ENCODE results near the gene CELSR3.

CELSR3 gene

DNA sequence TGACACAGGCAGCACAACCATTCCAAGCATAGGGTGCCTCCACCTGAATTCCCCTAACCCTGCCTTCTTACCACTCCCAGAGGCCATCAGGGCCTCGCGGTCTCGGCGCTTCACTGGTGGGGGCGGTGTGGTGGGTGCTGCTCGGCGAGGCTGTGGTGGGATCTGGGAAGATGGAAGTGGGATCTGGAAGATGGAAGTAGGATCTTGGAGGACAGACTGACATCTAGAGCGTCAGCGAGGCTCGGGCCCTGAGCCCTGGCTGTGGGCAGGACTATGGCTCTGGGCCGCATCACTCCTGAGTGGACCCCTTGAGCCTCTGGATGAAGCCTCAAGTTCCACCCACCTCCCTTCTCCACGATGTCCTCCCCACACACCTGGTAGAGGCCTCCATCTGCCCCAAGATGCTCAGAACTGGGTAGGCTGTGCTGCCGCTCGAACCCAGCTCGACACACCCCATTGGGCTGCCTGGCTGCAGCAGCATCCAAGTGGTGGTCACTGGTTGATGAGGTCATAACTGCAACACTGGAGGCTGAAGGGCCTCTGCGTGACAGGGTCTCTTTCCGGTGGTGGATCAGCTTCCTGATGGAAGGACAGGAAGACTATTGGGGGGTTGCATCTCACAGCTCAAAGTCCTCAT is 19.4 kb upstream of the CELSR3 start:
- no peak for DNase-seq
- TF ChIP-seq CTCF (IDR thresholded peaks at IDR 0.05; ENCODE audit: low read depth, low read length, missing control alignments) = no peak
- H3K27ac ChIP-seq = no peak overlapping the region
- H3K36me3 ChIP-seq (replicated peaks) = peaks cover 26% of the 10 kb centered on the region
- in situ Hi-C loops (cut with HindIII; ENCODE audit: low pct_ligation_motif_present, low sequenced_read_pairs) = no loop called here
- no peak overlapping the region for H3K4me3 ChIP-seq (ENCODE audit: low read depth, low read length)
- H3K27me3 ChIP-seq (replicated peaks) = no peaks in the 10 kb centered on the region

DNA sequence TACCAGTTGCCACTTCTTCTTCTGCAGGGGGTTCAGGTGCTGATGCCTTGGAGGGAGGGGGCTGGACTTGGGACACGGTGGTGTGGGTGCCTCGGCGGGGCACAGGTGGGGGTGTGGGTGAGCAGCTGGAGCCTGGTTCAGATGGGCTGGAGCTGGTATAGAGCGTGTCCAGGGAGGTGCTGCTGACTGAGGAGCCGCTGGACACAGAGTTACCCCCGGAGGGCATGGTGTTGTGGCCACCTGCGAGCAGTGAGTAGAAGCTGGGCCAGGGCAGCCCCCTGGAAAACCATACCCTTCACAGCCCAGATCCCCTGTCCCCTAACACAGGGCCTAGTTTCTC is 18.8 kb upstream of the CELSR3 start:
- in situ Hi-C loops (cut with HindIII; ENCODE audit: low pct_ligation_motif_present, low sequenced_read_pairs) = no loop called here
- Histone ChIP-seq H3K27me3 (replicated peaks) (no peaks in the 10 kb centered on the region), H3K4me3 (ENCODE audit: low read depth, low read length) (no peak overlapping the region), H3K36me3 (replicated peaks) (peaks cover 26% of the 10 kb centered on the region), H3K27ac (no peak overlapping the region)
- DNase-seq = no peak
- TF ChIP-seq CTCF (IDR thresholded peaks at IDR 0.05; ENCODE audit: low read depth, low read length, missing control alignments) = no peak

DNA sequence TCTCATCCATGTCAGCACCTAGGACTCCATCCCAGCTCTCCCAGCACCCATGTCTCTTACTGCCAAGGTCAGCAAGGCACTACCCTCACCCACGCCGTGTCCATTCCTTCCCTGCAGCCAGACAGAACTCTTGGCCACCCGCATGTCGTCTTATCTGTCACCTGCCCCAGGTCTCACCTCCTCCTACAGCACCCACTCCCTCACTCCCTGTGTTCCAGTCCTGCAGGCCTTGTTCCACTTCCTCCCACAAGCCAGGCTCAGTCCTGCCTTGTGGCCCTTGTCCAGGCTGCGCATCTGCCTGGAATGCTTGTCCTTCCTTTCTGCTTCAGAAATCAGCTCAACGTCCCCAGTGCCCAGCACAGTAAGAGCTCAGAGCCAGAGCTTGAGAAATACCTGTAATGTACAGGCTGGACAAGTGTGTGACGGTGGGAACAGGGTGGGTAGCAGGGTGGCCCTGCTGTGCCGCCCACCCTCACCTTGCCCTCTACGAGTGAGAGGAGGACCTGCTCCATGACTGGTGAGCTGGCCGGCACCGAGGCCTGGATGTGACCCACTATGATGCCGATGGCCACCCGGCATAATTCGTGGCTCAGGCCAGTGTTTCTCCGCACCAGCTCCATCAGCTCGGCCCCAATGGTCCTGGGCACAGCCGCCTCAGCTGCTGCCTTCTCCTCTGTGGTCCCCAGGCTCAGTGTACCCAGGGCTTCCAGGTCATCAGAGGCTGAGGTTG is 18.3 kb upstream of the CELSR3 start:
- TF ChIP-seq CTCF (IDR thresholded peaks at IDR 0.05; ENCODE audit: low read depth, low read length, missing control alignments) = no peak
- DNase-seq = no peak
- Histone ChIP-seq H3K27ac (no peak overlapping the region), H3K36me3 (replicated peaks) (peaks cover 26% of the 10 kb centered on the region), H3K27me3 (replicated peaks) (no peaks in the 10 kb centered on the region), H3K4me3 (ENCODE audit: low read depth, low read length) (no peak overlapping the region)
- in situ Hi-C loops (cut with HindIII; ENCODE audit: low pct_ligation_motif_present, low sequenced_read_pairs) = no loop called here

GRCh38 chr3:48679411-48680391 is 17.0 kb upstream of the CELSR3 start:
- Histone ChIP-seq H3K36me3 (replicated peaks) (peaks cover 26% of the 10 kb centered on the region), H3K4me3 (ENCODE audit: low read depth, low read length) (no peak overlapping the region), H3K27ac (no peak overlapping the region), H3K27me3 (replicated peaks) (no peaks in the 10 kb centered on the region)
- no peak for DNase-seq
- TF ChIP-seq CTCF (IDR thresholded peaks at IDR 0.05; ENCODE audit: low read depth, low read length, missing control alignments) = no peak
- in situ Hi-C loops (cut with HindIII; ENCODE audit: low pct_ligation_motif_present, low sequenced_read_pairs) = no loop called here

DNA sequence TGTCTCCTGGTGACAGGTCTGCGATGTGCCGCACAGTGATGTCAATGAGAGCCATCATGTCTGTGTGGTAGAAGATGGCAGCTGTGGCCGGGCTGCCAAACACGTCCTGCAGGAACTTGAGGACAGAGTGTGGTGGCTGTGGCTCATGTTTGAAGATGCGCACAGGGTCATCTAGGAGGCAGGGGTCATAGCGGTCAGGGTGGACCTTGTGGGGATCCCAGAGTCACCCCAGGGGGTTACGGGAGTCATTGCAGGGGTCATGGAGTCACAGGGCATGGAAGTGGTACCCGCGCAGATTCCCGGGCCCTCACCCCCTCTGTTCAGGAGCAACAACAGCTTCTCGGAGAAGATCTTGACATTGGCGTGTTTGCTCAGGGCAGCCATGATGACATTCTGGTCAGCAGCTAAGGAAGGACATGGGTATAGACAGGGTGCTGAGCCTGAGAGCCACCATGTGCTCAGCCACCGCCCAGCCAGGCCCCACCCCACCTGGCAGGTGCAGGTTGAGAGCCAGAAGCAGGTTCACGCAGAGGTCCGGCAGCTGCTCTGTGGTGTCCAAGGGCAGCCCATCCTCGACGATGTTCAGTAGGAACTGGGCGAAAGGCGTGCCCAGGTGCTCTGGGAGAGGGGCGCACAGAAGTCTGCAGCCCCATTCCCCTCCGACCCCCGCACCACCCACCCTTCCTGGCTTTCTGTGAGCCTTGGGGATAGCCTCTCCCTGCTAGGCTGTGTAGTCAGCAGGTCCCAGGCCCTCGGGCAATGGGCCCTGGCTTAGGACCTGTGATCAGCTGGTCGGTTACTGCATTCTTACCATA is 16.1 kb upstream of the CELSR3 start:
- in situ Hi-C loops (cut with HindIII; ENCODE audit: low pct_ligation_motif_present, low sequenced_read_pairs) = no loop called here
- no peaks in the 10 kb centered on the region for H3K27me3 ChIP-seq (replicated peaks)
- H3K27ac ChIP-seq = no peak overlapping the region
- no peak overlapping the region for H3K4me3 ChIP-seq (ENCODE audit: low read depth, low read length)
- peaks cover 26% of the 10 kb centered on the region for H3K36me3 ChIP-seq (replicated peaks)
- no peak for TF ChIP-seq CTCF (IDR thresholded peaks at IDR 0.05; ENCODE audit: low read depth, low read length, missing control alignments)
- no peak for DNase-seq
